HL-60 (cell line): ENCODE measurements around the gene CINP.

ENCODE experiments used
- CTCF ChIP-seq: IDR thresholded peaks from one replicate; pipeline ENCODE4 v1.5.1; 2011; ENCODE audit warnings: low read length, control low read depth, inconsistent platforms; ENCODE audit not compliant: insufficient read depth
- GABPA ChIP-seq: IDR thresholded peaks from 2 replicates; pipeline ENCODE4 v1.6.1; 2012; ENCODE audit warnings: low read depth
- POLR2AphosphoS5 ChIP-seq: IDR thresholded peaks from 2 replicates; pipeline ENCODE4 v1.6.1; 2012; ENCODE audit warnings: low read depth
- SPI1 ChIP-seq: IDR thresholded peaks from 2 replicates; pipeline ENCODE4 v1.6.1; 2012; ENCODE audit warnings: low read depth, mild to moderate bottlenecking, borderline replicate concordance

- TF ChIP-seq CTCF (no peak), GABPA (no peak), POLR2AphosphoS5 (no peak), SPI1 (no peak)
Observed at GRCh38 chr14:102390064-102390855, 27.6 kb upstream of the CINP start.
